ENCODE data around the gene ANK2.

DNA sequence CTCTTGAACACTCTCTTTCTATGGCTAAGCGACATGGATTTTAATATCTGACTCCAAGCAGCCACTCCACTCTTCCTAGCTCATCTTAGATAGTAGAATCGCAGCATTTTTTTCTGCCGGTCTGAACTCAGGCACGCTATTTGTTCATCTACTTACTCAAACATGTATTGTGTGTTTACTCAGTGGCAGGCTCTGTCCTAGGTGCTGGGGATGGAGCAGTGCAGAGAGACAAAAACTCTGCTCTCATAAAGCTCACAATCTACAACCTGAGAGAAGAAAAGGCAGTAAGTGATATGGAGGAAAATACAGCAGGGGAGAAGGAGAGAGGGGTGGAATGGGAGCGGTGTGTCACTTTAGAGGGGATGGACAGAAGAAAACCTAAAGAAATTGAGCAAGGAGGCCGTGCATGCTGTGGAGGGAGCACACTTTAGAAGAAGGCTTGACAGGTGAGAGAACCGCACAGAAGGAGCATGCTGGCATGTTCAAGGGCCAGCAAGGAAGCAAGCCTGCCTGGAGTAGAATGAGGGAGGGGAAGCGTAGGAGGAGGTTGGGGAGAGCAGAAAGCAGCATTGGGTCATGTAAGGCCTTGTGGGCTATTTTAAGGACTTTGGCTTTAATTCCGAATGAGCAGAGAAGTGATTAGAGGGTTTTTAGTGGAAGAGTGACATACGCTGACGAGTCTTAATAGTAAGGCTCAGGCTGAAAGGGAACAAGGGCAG, 132.0 kb downstream of the ANK2 start:
- TF ChIP-seq, protein P1, sequence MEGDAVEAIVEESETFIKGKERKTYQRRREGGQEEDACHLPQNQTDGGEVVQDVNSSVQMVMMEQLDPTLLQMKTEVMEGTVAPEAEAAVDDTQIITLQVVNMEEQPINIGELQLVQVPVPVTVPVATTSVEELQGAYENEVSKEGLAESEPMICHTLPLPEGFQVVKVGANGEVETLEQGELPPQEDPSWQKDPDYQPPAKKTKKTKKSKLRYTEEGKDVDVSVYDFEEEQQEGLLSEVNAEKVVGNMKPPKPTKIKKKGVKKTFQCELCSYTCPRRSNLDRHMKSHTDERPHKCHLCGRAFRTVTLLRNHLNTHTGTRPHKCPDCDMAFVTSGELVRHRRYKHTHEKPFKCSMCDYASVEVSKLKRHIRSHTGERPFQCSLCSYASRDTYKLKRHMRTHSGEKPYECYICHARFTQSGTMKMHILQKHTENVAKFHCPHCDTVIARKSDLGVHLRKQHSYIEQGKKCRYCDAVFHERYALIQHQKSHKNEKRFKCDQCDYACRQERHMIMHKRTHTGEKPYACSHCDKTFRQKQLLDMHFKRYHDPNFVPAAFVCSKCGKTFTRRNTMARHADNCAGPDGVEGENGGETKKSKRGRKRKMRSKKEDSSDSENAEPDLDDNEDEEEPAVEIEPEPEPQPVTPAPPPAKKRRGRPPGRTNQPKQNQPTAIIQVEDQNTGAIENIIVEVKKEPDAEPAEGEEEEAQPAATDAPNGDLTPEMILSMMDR (IDR thresholded peaks at IDR 0.05), result no peak
- TF ChIP-seq POLR2A (IDR thresholded peaks at IDR 0.05), result no peak

Measured in thyroid gland (tissue), 4 donors.